Stimulated activated CD4-positive, alpha-beta T cell treated with anti-CD3 and anti-CD28 coated beads, Interleukin-2, amount 100 ng/mL, for 4 hours (primary cell): ENCODE results near the gene HMCN1.

Source experiments
- DNase-seq: peaks from one replicate; pipeline ENCODE4 v3.0.0-alpha.2; 2020; ENCODE audit warnings: low read depth

The HMCN1 gene

DNA sequence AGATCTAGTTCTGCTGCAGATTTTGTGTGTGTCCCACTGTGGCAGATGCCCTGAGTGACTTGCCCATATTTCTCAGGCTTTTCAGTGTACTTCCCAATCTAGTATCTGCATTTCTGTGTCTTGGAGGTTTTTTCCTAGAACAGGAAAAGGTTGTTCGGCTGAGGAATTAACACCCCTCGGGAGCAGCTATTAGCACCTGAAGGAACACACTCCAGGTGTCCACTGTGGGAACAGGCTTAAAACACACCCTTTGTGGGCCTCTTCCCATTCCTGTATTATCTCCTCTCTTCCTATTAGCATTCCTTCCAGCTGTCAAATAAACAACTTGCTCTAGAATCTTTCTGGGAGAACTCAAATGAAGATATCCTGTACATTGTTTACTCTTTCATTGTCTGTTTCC lies 178.3 kb downstream of the HMCN1 start:
- DNase-seq, result no peak

DNA sequence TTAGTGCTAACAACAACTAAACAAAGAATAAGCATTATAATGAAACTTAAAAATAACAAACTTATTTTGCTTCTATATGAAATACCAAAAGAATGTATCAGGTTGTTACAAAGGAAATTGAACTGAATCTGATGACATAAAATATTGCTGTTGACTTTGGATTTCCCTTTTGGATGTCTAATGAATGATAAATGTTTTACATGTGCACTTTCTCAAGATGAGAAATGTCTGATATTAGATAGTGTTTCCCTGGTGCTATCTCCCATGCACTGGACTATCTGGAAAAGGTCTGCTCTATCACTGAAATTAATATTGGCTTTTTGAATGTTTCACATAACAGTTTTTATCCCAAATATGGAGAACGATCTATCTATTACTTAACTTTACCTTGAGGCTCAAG lies 179.9 kb downstream of the HMCN1 start:
- DNase-seq, result no peak

DNA sequence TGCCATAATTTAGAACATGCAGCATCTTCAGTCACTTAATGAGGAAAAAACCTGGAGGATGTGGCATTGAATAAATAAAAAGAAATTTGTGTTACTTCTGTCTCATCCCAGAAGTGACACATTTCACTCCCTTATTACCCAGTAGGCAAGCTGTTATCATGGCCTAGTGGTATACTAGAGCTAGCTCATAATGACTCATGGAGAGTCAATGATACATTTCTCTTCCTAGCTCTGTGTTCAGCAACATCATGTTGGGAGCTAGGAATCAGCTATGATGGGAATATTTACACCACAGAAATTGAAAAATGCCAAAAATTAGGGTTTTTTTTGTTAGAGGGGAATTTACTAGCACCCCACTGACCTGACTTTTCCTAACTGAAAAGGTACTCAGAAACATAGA lies 182.7 kb downstream of the HMCN1 start:
- DNase-seq, result no peak

DNA sequence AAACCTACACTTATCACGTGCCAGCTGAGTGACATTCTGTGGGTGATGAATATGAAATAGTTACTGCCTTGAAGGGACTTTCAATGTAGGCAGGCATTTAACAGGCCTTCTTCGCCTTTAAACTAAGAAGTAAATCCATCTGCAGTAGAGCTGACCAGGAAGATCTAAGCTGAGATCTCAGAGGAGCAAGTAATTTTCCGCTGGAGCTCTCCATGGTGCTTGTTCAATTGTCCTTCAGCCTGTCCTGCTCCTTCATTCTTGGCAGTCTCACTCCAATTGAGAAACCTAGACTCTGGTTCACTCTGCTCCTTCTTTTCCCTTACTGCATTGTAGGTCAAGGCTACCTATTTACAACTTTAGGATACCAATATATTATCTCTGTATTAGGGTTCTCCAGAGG lies 183.5 kb downstream of the HMCN1 start:
- no peak for DNase-seq

- DNase-seq, result no peak
Observed at GRCh38 chr1:185920602-185921001, 186.4 kb downstream of the HMCN1 start.

- no peak for DNase-seq
Observed at GRCh38 chr1:185921636-185922035, 187.4 kb downstream of the HMCN1 start.

DNA sequence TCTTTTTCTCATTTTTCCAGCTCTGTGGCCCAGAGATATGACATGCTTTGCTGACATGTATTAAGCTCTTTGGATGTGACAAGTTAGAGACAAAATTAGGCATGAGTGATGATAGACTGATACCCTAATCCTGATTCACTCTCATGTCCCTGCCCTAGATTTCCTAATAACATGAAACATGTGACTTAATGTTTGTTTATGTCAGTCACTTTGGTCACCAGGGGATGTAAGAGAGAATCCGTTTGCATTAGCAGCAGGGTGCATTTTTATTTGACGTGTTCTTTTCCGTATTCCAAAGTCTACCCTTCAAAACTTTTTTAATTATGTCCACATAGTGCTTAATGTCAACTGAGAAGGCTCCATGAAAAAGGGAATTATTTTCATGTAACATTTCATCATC lies 192.4 kb downstream of the HMCN1 start:
- DNase-seq, result no peak

DNA sequence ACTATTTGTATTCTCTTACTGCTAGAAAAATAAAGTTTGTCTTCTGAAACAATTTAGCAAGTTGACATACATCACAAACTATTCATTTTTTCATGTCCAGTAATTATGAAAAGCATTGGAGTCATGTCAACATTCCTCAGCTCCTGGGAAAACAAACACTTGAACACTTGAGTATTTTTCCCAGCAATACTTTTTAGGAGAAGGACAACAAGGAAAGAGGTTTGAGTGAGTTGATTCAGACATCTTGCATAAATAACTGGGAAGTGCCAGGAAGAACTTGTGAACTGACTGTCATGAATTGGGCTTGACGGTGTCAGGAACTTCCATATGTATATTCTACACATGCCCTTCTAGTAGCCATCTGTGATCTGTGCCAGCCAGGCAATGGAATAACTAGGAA lies 195.6 kb downstream of the HMCN1 start:
- DNase-seq, result no peak

DNA sequence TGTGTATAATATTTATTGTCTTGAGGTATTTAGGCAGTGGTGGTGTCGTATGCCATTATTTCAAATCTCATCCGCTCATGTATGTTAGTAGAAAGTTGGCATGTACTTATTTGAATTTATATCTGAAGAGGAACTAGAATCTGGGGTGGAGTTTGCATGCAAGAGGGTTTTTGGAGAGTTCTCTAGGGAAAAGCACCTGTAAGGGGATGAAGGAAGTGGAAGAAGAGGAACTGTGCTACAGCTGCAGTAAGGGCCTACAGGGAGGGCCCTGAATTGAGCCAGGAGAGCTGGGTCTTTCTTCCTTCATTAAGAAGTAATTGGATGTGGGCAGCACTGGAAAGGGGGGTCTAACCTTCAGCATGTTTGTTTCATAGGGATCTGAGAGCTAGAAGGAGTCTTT lies 197.2 kb downstream of the HMCN1 start:
- DNase-seq, result no peak

DNA sequence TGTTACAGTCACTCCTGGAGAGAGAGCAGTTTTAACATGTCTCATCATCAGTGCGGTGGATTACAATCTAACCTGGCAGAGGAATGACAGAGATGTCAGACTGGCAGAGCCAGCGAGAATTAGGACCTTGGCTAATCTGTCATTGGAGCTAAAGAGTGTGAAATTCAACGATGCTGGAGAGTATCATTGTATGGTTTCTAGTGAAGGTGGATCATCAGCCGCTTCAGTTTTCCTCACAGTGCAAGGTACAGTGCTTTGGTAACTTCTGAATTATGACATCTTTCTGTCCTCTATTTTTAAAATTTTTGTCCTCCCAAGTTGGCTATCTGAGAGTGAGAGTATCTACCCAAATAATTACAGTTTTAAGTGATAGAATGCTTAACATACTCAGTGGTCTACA lies 199.4 kb downstream of the HMCN1 start:
- no peak for DNase-seq

DNA sequence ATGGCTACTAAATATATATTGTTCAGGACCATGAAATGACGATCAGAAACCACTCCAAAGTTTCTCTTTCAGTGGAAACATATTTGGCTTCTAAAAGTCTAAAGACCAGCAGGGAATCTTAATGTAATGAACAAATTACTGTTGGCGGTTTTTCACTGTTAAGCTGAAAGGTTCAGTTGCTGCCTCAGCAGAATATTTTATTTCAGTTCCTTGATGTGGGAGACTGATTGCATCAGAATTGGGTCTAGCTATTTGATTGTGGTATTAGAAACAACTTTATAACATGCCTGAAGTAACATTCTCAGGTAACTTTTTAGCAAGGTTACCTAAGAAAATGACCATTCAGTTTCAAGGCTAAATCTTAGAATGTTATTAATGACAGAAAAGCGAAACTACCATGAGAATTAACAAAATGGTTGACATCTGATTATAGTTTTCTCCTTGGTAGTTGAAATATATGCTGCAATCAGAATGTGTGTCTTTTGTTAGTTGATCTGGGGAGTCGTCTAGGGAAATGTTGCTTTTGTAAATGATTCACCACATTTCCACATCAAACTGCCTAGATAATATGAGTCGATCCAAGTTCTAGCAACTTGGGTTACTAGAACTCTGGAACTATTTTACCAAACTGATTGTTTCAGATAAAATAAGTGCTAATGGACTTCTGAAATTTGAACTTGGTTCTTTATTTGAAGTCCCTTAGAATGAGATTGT lies 200.4 kb downstream of the HMCN1 start:
- DNase-seq, result no peak

DNA sequence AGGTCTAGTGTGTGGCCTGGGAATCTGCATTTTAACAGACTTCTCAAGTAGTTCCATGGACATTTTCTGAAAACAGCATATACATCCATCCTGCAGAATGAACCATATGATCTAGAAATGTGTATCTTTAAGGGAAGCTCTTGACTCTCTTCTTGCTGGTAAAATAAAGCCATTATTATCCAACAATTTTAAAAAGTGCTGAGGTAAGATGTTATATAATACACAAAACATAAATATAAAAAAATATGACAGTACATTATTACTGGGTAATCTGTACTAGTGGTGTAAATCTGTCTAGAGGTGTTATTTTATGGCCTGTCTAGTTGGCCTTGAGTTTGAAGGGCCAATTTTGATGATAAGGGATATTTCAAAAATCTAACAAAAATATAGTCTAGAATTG lies 201.2 kb downstream of the HMCN1 start:
- DNase-seq, result no peak

GRCh38 chr1:185936641-185937040 lies 202.4 kb downstream of the HMCN1 start:
- no peak for DNase-seq

- DNase-seq, result no peak
Observed at GRCh38 chr1:185938396-185938795, 204.2 kb downstream of the HMCN1 start.

DNA sequence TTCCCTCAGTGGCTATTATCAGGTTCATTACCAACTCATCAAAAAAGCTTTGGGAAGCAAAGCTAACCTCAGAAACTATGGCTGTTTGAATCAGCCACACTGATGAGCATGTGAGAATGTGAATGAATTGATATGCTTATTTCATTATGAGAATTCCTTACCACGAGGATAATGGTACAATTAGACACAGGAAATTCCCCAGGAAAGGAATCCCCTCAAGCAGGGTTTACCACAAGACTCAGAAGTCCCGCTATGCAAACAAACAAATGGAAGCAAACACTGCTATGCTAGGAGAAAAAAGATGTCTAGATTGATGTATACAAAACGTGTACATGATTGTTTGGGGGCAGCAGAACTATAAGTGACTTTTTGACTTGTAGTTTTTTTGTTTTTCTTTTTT lies 205.0 kb downstream of the HMCN1 start:
- no peak for DNase-seq

- DNase-seq, result no peak
Observed at GRCh38 chr1:185942961-185943360, 208.8 kb downstream of the HMCN1 start.

GRCh38 chr1:185956881-185957280 lies 222.7 kb downstream of the HMCN1 start:
- DNase-seq, result no peak

- DNase-seq, result no peak
Observed at GRCh38 chr1:185957441-185958363, 223.5 kb downstream of the HMCN1 start.

- no peak for DNase-seq
Observed at GRCh38 chr1:185960422-185961321, 226.5 kb downstream of the HMCN1 start.

GRCh38 chr1:185961664-185962063 lies 227.5 kb downstream of the HMCN1 start:
- DNase-seq, result no peak

GRCh38 chr1:185964946-185965345 lies 230.8 kb downstream of the HMCN1 start:
- no peak for DNase-seq

DNA sequence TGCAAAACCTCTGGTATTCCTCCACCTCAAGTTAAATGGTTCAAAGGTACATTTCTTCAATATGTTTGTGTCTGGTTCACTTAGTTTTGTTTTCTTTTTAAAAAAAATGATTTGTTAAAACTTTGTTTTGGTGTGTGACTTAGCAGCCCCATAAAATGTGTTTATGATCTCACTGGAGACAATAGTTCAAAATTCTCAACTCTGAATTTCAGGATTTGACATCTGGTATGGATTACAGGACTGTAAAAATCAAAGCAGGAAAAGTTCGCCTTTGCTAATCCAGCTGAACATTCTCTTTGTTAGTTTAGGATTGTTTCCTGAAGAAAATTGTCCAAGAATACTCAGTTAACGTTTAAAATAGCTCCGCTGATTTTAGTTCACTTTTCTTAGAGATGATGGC lies 231.7 kb downstream of the HMCN1 start:
- no peak for DNase-seq
